SK-N-SH treated with all-trans-retinoic acid at 6 μM for 48 hours (cell line): ENCODE data around the gene LGALS9.

Experiments used
- OSR1 ChIP-seq: fragments of 250-450 bp; sonication (Bioruptor Pico); IDR thresholded peaks from 2 replicates; pipeline ENCODE4 v1.8.0; 2022; ENCODE audit warnings: moderate library complexity, mild to moderate bottlenecking, inconsistent platforms
- PPARA ChIP-seq: fragments of 250-450 bp; sonication (Bioruptor Pico); IDR thresholded peaks from 2 replicates; pipeline ENCODE4 v1.5.0; 2020; ENCODE audit warnings: mild to moderate bottlenecking, borderline replicate concordance
- RARB ChIP-seq: fragments of 250-450 bp; sonication (Bioruptor Pico); IDR thresholded peaks from 2 replicates; pipeline ENCODE4 v1.8.0; 2021; ENCODE audit warnings: mild to moderate bottlenecking, moderate library complexity
- TOX ChIP-seq: fragments of 250-450 bp; sonication (Bioruptor Pico); IDR thresholded peaks from 2 replicates; pipeline ENCODE4 v1.8.0; 2021; ENCODE audit warnings: mild to moderate bottlenecking, moderate library complexity, borderline replicate concordance
- ZFP30 ChIP-seq: fragments of 450-650 bp; formaldehyde crosslinking; IDR thresholded peaks from 2 replicates; pipeline ENCODE4 v1.5.0; 2022; ENCODE audit warnings: mild to moderate bottlenecking, moderate library complexity
- ZNF565 ChIP-seq: fragments of 450-650 bp; formaldehyde crosslinking; conservative IDR thresholded peaks from 2 replicates; pipeline ENCODE4 v1.5.0; 2020; ENCODE audit warnings: low read depth, mild to moderate bottlenecking, moderate library complexity
- TF ChIP-seq, protein P1 (sequence below): fragments of 250-450 bp; sonication (Bioruptor Pico); IDR thresholded peaks from 2 replicates; pipeline ENCODE4 v1.5.1; 2020; ENCODE audit warnings: low read depth, mild to moderate bottlenecking, moderate library complexity
- TF ChIP-seq, protein P2 (sequence below): fragments of 250-450 bp; sonication (Bioruptor Pico); IDR thresholded peaks from 2 replicates; pipeline ENCODE4 v1.5.1; 2021; ENCODE audit warnings: mild to moderate bottlenecking, moderate library complexity
- TF ChIP-seq, protein P3 (sequence below): fragments of 250-450 bp; sonication (Bioruptor Pico); IDR thresholded peaks from 2 replicates; pipeline ENCODE4 v1.8.0; 2020; ENCODE audit warnings: mild to moderate bottlenecking, moderate library complexity, borderline replicate concordance

GRCh38 chr17:27595208-27595607 is 35.8 kb upstream of the LGALS9 start:
- TF ChIP-seq PPARA (CRISPR knock-in tag) (no peak), ZFP30 (CRISPR knock-in tag) (no peak), RARB (no peak), OSR1 (CRISPR knock-in tag) (no peak), TOX (no peak), ZNF565 (no peak)
- TF ChIP-seq, protein P1, sequence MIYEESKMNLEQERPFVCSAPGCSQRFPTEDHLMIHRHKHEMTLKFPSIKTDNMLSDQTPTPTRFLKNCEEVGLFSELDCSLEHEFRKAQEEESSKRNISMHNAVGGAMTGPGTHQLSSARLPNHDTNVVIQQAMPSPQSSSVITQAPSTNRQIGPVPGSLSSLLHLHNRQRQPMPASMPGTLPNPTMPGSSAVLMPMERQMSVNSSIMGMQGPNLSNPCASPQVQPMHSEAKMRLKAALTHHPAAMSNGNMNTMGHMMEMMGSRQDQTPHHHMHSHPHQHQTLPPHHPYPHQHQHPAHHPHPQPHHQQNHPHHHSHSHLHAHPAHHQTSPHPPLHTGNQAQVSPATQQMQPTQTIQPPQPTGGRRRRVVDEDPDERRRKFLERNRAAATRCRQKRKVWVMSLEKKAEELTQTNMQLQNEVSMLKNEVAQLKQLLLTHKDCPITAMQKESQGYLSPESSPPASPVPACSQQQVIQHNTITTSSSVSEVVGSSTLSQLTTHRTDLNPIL (CRISPR knock-in tag) = no peak
- TF ChIP-seq, protein P2, sequence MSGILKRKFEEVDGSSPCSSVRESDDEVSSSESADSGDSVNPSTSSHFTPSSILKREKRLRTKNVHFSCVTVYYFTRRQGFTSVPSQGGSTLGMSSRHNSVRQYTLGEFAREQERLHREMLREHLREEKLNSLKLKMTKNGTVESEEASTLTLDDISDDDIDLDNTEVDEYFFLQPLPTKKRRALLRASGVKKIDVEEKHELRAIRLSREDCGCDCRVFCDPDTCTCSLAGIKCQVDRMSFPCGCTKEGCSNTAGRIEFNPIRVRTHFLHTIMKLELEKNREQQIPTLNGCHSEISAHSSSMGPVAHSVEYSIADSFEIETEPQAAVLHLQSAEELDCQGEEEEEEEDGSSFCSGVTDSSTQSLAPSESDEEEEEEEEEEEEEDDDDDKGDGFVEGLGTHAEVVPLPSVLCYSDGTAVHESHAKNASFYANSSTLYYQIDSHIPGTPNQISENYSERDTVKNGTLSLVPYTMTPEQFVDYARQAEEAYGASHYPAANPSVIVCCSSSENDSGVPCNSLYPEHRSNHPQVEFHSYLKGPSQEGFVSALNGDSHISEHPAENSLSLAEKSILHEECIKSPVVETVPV (CRISPR knock-in tag) = no peak
- TF ChIP-seq, protein P3, sequence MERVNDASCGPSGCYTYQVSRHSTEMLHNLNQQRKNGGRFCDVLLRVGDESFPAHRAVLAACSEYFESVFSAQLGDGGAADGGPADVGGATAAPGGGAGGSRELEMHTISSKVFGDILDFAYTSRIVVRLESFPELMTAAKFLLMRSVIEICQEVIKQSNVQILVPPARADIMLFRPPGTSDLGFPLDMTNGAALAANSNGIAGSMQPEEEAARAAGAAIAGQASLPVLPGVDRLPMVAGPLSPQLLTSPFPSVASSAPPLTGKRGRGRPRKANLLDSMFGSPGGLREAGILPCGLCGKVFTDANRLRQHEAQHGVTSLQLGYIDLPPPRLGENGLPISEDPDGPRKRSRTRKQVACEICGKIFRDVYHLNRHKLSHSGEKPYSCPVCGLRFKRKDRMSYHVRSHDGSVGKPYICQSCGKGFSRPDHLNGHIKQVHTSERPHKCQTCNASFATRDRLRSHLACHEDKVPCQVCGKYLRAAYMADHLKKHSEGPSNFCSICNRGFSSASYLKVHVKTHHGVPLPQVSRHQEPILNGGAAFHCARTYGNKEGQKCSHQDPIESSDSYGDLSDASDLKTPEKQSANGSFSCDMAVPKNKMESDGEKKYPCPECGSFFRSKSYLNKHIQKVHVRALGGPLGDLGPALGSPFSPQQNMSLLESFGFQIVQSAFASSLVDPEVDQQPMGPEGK (CRISPR knock-in tag) = no peak
